HepG2 (cell line): ENCODE measurements around the gene HMGN1. TPM values are rescaled to one million over a fixed set of nuclear protein-coding genes. Genes with fewer than 3 reads are reported as not detected.

Experiments
- CTCF ChIP-seq: sonication (generic); formaldehyde crosslinking; IDR thresholded peaks from 2 replicates; pipeline ENCODE4 v1.5.0; 2020; ENCODE audit warnings: mild to moderate bottlenecking, missing genetic modification reagents, moderate library complexity
- HDAC1 ChIP-seq: sonication (generic); formaldehyde crosslinking; IDR thresholded peaks from 2 replicates; pipeline ENCODE4 v1.5.1; 2020; ENCODE audit warnings: mild to moderate bottlenecking, missing genetic modification reagents
- KDM2A ChIP-seq: sonication (generic); formaldehyde crosslinking; IDR thresholded peaks from 2 replicates; pipeline ENCODE4 v1.4.0; 2020; ENCODE audit warnings: low read depth, missing genetic modification reagents, borderline replicate concordance
- NCOA2 ChIP-seq: sonication (generic); formaldehyde crosslinking; IDR thresholded peaks from 2 replicates; pipeline ENCODE4 v1.8.0; 2022; ENCODE audit warnings: inconsistent platforms
- POLR2G ChIP-seq: fragments of 200-400 bp; formaldehyde crosslinking; IDR thresholded peaks from 2 replicates; pipeline ENCODE4 v1.6.1; 2018; ENCODE audit warnings: mild to moderate bottlenecking, low read depth, low read length, moderate library complexity
- RBAK ChIP-seq: sonication (generic); formaldehyde crosslinking; IDR thresholded peaks from 2 replicates; pipeline ENCODE4 v1.5.1; 2020; ENCODE audit warnings: mild to moderate bottlenecking, missing genetic modification reagents
- SALL1 ChIP-seq: sonication (generic); formaldehyde crosslinking; IDR thresholded peaks from 2 replicates; pipeline ENCODE4 v1.8.0; 2022; ENCODE audit warnings: mild to moderate bottlenecking, missing genetic modification reagents
- SIN3A ChIP-seq: IDR thresholded peaks from 2 replicates; pipeline ENCODE4 v1.6.1; 2011; ENCODE audit warnings: low read depth, mild to moderate bottlenecking, control low read depth, low read length, borderline replicate concordance
- SNAPC4 ChIP-seq: sonication (generic); formaldehyde crosslinking; IDR thresholded peaks from 2 replicates; pipeline ENCODE4 v1.4.0; 2020; ENCODE audit warnings: mild to moderate bottlenecking, missing genetic modification reagents
- ZFYVE20 ChIP-seq: sonication (generic); formaldehyde crosslinking; IDR thresholded peaks from 2 replicates; pipeline ENCODE4 v1.8.0; 2023; ENCODE audit warnings: low read depth, mild to moderate bottlenecking, moderate library complexity, missing genetic modification reagents, borderline replicate concordance
- ZNF619 ChIP-seq: sonication (generic); formaldehyde crosslinking; IDR thresholded peaks from 2 replicates; pipeline ENCODE4 v1.4.0; 2020; ENCODE audit warnings: mild to moderate bottlenecking, missing genetic modification reagents
- polyA plus RNA-seq, 8 experiments: library from polyadenylated mRNA; depleted of rRNA in 3 of 8; stranded (reverse) in 7 of 8; unstranded in 1 of 8; fragments of >200 nt; fragmentation: Illumina TruSeq in 4 of 8; extraction: Trizol in 4 of 8; gene quantifications; 2 replicates each; pipeline versions ENCODE4 v1.2.1 to v1.2.3, GENCODE V29; 2011 to 2016; ENCODE audit warnings: low read depth in 4 of 8, missing spikeins in 1 of 8, mixed read lengths in 1 of 8; ENCODE audit not compliant: insufficient read depth in 1 of 8
- total RNA-seq, 5 experiments: library from RNA; depleted of rRNA; stranded (reverse); fragments of >200 nt; fragmentation: Illumina TruSeq; extraction: Trizol; gene quantifications; 2 replicates each; pipeline ENCODE4 v1.2.3, GENCODE V29; 2016; ENCODE audit warnings: low read depth in 1 of 5
- TF ChIP-seq, protein P1 (sequence below): sonication (generic); formaldehyde crosslinking; IDR thresholded peaks from 2 replicates; pipeline ENCODE4 v1.8.1; 2023; ENCODE audit warnings: mild to moderate bottlenecking, inconsistent platforms, moderate library complexity, missing genetic modification reagents, borderline replicate concordance
- TF ChIP-seq, protein P2 (sequence below): sonication (generic); formaldehyde crosslinking; IDR thresholded peaks from 2 replicates; pipeline ENCODE4 v1.5.1; 2020; ENCODE audit warnings: mild to moderate bottlenecking, missing genetic modification reagents, moderate library complexity
- TF ChIP-seq, protein P3 (sequence below): sonication (generic); formaldehyde crosslinking; IDR thresholded peaks from 2 replicates; pipeline ENCODE4 v1.8.0; 2022; ENCODE audit warnings: missing genetic modification reagents, low read depth, mild to moderate bottlenecking, borderline replicate concordance

HMGN1 gene
- total and polyA plus RNA-seq, 2 of the 13 experiments (the other 11 are each of a cell fraction or from before 2014, with no cell fraction given) = 104 to 286 TPM

GRCh38 chr21:39385299-39386145 lies 36.6 kb upstream of the HMGN1 start (continued):
- TF ChIP-seq ZFYVE20 (no peak), KDM2A (CRISPR knock-in tag) (peak; percentile 83; the same call in 1 of the 2 replicates), SNAPC4 (CRISPR knock-in tag) (no peak; the same call in 1 of the 2 replicates), SIN3A (peak; percentile 59; the same call in 1 of the 2 replicates), NCOA2 (CRISPR knock-in tag) (peak; percentile 90), HDAC1 (CRISPR knock-in tag) (peak; percentile 92), CTCF (no peak), POLR2G (peak; percentile 90), ZNF619 (peak; percentile 73; the same call in 1 of the 2 replicates), SALL1 (peak; percentile 94), RBAK (CRISPR knock-in tag) (no peak)
- TF ChIP-seq, protein P1, sequence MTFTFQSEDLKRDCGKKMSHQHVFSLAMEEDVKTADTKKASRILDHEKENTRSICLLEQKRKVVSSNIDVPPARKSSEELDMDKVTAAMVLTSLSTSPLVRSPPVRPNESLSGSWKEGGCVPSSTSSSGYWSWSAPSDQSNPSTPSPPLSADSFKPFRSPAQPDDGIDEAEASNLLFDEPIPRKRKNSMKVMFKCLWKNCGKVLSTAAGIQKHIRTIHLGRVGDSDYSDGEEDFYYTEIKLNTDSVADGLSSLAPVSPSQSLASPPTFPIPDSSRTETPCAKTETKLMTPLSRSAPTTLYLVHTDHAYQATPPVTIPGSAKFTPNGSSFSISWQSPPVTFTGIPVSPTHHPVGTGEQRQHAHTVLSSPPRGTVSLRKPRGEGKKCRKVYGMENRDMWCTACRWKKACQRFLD = 0 out of 2 replicates have a peak, but pooled peaks have one; percentile 56
- TF ChIP-seq, protein P2, sequence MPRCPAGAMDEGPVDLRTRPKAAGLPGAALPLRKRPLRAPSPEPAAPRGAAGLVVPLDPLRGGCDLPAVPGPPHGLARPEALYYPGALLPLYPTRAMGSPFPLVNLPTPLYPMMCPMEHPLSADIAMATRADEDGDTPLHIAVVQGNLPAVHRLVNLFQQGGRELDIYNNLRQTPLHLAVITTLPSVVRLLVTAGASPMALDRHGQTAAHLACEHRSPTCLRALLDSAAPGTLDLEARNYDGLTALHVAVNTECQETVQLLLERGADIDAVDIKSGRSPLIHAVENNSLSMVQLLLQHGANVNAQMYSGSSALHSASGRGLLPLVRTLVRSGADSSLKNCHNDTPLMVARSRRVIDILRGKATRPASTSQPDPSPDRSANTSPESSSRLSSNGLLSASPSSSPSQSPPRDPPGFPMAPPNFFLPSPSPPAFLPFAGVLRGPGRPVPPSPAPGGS (CRISPR knock-in tag) = no peak
- TF ChIP-seq, protein P3, sequence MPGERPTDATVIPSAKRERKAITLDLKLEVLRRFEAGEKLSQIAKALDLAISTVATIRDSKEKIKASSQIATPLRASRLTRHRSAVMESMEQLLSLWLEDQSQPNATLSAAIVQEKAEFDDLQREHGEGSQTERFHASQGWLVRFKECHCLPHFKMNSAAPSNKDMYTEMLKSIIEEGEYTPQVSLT = no peak
